Spleen (tissue), 11 donors: ENCODE measurements around the gene ATP13A1. TPM values are rescaled to one million over a fixed set of nuclear protein-coding genes. Genes with fewer than 3 reads are reported as not detected.
"Not testable (repeated sequence)": the region's sequence is repeated elsewhere in the genome, so short reads cannot be mapped to it uniquely, and the experiment has no call there.

ENCODE experiments used
- DNase-seq: peaks from one replicate; pipeline ENCODE4 v3.0.0-alpha.2; 2020
- H3K27ac ChIP-seq, 8 donors: fragments of 200-600 bp; sonication (generic) in 7 of 8; 1 replicate in 4 of 8; 2 replicates in 4 of 8; pipeline versions ENCODE4 v1.5.0 to v1.8.0; 2016 to 2021; ENCODE audit warnings: inconsistent platforms in 4 of 8, mild to moderate bottlenecking in 4 of 8, moderate library complexity in 1 of 8
- H3K27me3 ChIP-seq, 7 donors: fragments of 200-600 bp; sonication (generic) in 6 of 7; replicated peaks in 1 of 7; 1 replicate in 4 of 7; 2 replicates in 3 of 7; pipeline versions ENCODE4 v1.5.0 to v1.8.0; 2016 to 2021; ENCODE audit warnings: inconsistent platforms in 3 of 7, mild to moderate bottlenecking in 1 of 7
- H3K36me3 ChIP-seq, 6 donors: fragments of 200-600 bp; sonication (generic) in 5 of 6; 1 replicate in 4 of 6; 2 replicates in 2 of 6; pipeline versions ENCODE4 v1.5.0 to v1.8.0; 2016 to 2021; ENCODE audit warnings: inconsistent platforms in 2 of 6
- H3K4me1 ChIP-seq, 6 donors: fragments of 200-600 bp; sonication (generic) in 5 of 6; 1 replicate in 3 of 6; 2 replicates in 3 of 6; pipeline versions ENCODE4 v1.5.0 to v1.8.0; 2016 to 2021; ENCODE audit warnings: inconsistent platforms in 3 of 6
- H3K4me3 ChIP-seq, 8 donors: fragments of 200-600 bp; sonication (generic) in 7 of 8; 1 replicate in 4 of 8; 2 replicates in 4 of 8; pipeline versions ENCODE4 v1.5.0 to v1.8.0; 2016 to 2021; ENCODE audit warnings: inconsistent platforms in 4 of 8, mild to moderate bottlenecking in 4 of 8, moderate library complexity in 2 of 8
- H3K9me3 ChIP-seq, 8 donors: fragments of 200-600 bp; sonication (generic) in 7 of 8; 1 replicate in 4 of 8; 2 replicates in 4 of 8; pipeline versions ENCODE4 v1.5.0 to v1.8.0; 2016 to 2021; ENCODE audit warnings: inconsistent platforms in 4 of 8
- POLR2A ChIP-seq, 3 donors: fragments of 450-650 bp; IDR thresholded peaks; one replicate each; pipeline ENCODE4 v1.5.1; 2017; ENCODE audit warnings: antibody characterized with exemption in 3 of 3, mild to moderate bottlenecking in 1 of 3
- POLR2AphosphoS5 ChIP-seq, 3 donors: sonication (generic); formaldehyde crosslinking; IDR thresholded peaks; one replicate each; pipeline ENCODE4 v1.5.1; 2017; ENCODE audit warnings: antibody characterized with exemption in 3 of 3
- WGBS, 5 donors: extraction: QIAGEN DNeasy Blood & Tissue Kit in 3 of 5; methylation state at CpG; one replicate each; pipeline versions ENCODE4 v1.1.5 to v1.1.7; 2013 to 2018; 5-methylcytosine and 5-hydroxymethylcytosine counted together
- intact Hi-C: fragments of 100-400 bp; cut with DNase I; formaldehyde crosslinking; loops from one replicate; pipeline ENCODE4 v1.15.0; 2023; ENCODE audit warnings: low total_unique reads
- polyA plus RNA-seq, 3 donors: library from polyadenylated mRNA; stranded (reverse); fragments of 200-250 nt; gene quantifications; one replicate each; pipeline ENCODE4 v1.2.1, GENCODE V29; 2013
- total RNA-seq, 7 donors: library from RNA; depleted of rRNA in 3 of 7; stranded (reverse); fragments of >200 nt in 3 of 7; fragmentation: NEBNext Ultra II Directional in 4 of 7; extraction: Animal tissue kit (Norgen Biotek cat#: 25700) in 4 of 7; gene quantifications; one replicate each; pipeline versions ENCODE4 v1.1.0 to v1.2.1, GENCODE V29; 2016 to 2021
- TF ChIP-seq, protein P1 (sequence below), 11 experiments: fragments of 200-600 bp in 7 of 11; fragments of 450-650 bp in 4 of 11; sonication (generic) in 4 of 11; IDR thresholded peaks in 8 of 11; conservative IDR thresholded peaks in 3 of 11; 1 replicate in 7 of 11; 2 replicates in 4 of 11; pipeline versions ENCODE4 v1.4.0 to v1.8.0; 2016 to 2021; ENCODE audit warnings: antibody characterized with exemption in 11 of 11, inconsistent platforms in 4 of 11, mild to moderate bottlenecking in 1 of 11
- donor health status: healthy with polysubstance abuse.
- donor health status: DM: no; HTN: no; CAD: no; lungs with moderate emphysema.
- donor health status: DM: no; HTN: no; CAD: no.
- donor health status: Bipolar disorder and iron deficiency.
- donor health status: healthy.
- donor health status: DM: no; HTN: no; CAD: no.
- donor health status: DM: yes; HTN: yes; CAD: no.

ATP13A1 gene
- total and polyA plus RNA-seq, 10 donors: 39.7 to 301 (median 99.7) TPM

DNA sequence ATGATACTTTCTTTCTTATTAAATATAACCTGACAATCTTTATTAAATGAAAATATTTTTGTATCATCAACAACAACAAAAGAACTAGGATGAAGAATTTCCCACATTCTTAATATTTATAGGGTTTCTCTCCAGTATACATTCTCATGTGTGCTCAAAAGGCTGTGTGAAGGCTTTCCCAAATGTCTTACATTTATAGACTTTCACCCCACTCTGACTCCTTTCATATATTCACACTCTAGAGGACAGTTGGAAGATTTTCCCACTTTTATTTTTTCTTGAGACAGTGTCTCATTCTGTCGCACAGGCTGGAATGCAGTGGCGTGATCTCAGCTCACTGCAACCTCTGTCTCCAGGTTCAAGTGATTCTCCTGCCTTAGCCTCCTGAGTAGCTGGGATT lies 47.0 kb upstream of the ATP13A1 start:
- Histone ChIP-seq H3K4me3 (no peak overlapping the region), H3K36me3 (peaks cover 20 to 76% (median 48%) of the 10 kb centered on the region in 6 donors), H3K27me3 (no peaks in the 10 kb centered on the region), H3K27ac (no peak overlapping the region), H3K9me3 (peaks cover 72 to 100% (median 100%) of the 10 kb centered on the region in 8 donors), H3K4me1 (no peaks in the 10 kb centered on the region)
- intact Hi-C loops: no loop called here
- 96 to 100% (median 100%) methylated on average over 2 of the region's 2 CpGs for WGBS, 5 donors
- TF ChIP-seq POLR2A (IDR thresholded peaks at IDR 0.05): no peak
- TF ChIP-seq POLR2AphosphoS5 (IDR thresholded peaks at IDR 0.05): no peak
- TF ChIP-seq, protein P1, sequence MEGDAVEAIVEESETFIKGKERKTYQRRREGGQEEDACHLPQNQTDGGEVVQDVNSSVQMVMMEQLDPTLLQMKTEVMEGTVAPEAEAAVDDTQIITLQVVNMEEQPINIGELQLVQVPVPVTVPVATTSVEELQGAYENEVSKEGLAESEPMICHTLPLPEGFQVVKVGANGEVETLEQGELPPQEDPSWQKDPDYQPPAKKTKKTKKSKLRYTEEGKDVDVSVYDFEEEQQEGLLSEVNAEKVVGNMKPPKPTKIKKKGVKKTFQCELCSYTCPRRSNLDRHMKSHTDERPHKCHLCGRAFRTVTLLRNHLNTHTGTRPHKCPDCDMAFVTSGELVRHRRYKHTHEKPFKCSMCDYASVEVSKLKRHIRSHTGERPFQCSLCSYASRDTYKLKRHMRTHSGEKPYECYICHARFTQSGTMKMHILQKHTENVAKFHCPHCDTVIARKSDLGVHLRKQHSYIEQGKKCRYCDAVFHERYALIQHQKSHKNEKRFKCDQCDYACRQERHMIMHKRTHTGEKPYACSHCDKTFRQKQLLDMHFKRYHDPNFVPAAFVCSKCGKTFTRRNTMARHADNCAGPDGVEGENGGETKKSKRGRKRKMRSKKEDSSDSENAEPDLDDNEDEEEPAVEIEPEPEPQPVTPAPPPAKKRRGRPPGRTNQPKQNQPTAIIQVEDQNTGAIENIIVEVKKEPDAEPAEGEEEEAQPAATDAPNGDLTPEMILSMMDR (IDR thresholded peaks at IDR 0.05 in 8 of 11, conservative IDR thresholded peaks at IDR 0.05 in 3 of 11): no peak
- no peak for DNase-seq

DNA sequence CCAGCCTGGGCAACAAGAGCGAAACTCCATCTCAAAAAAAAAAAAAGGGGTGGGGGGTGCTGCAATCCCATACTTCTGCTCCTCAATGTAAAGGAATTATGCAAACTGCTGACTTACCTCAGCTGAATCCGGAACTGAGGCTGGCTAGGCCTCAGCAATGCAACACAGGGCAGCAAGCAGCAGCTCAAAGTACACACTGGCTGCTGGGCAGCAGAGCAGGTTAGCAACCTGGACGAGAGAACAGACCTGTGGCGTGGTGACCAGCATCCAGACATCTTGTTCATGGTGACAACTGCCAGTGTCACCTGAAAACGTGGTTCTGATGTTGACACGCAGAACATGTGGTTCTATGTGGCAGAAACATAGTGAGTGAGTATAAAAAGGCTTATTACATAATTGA lies 41.4 kb upstream of the ATP13A1 start:
- Histone ChIP-seq H3K27ac (no peak overlapping the region), H3K9me3 (peaks cover 21 to 100% (median 99%) of the 10 kb centered on the region in 8 donors), H3K4me3 (no peak overlapping the region), H3K36me3 (peaks cover 3 to 62% (median 7%) of the 10 kb centered on the region in 6 donors), H3K4me1 (no peaks in the 10 kb centered on the region), H3K27me3 (no peaks in the 10 kb centered on the region)
- TF ChIP-seq, protein P1 (IDR thresholded peaks at IDR 0.05 in 8 of 11, conservative IDR thresholded peaks at IDR 0.05 in 3 of 11): no peak
- no peak for TF ChIP-seq POLR2A (IDR thresholded peaks at IDR 0.05)
- no peak for TF ChIP-seq POLR2AphosphoS5 (IDR thresholded peaks at IDR 0.05)
- intact Hi-C loops: no loop called here
- DNase-seq: no peak
- WGBS, 5 donors: 81 to 91% (median 89%) methylated on average over 5 to 6 of the region's 6 CpGs

DNA sequence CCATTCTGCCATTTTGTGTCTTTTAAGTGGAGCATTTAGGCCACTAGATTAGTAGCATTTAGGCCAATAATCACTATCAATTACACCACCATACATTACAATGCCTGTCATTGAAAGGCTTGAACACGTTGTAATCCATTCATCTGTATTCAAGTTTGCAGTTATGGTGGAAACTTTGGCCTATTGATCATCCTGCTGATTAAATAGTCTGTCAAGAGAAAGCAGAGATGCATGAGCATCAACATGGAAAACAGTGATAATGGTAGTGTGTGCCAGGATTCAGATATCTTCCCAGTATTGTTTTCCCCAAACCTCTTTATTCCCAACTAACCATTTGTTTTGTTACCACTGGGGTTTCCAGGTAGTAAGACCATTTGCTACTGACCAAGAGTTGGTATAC lies 37.0 kb upstream of the ATP13A1 start:
- H3K4me1 ChIP-seq, H3K4me3 ChIP-seq, intact Hi-C loops, H3K27me3 ChIP-seq, H3K27ac ChIP-seq, DNase-seq: not testable (repeated sequence)
- 95 to 97% (median 96%) methylated on average over 1 of the region's 1 CpG for WGBS, 5 donors
- peaks cover 0 to 46% (median 5%) of the 10 kb centered on the region in 6 donors for H3K36me3 ChIP-seq
- H3K9me3 ChIP-seq: peaks cover 0 to 100% (median 92%) of the 10 kb centered on the region in 8 donors

DNA sequence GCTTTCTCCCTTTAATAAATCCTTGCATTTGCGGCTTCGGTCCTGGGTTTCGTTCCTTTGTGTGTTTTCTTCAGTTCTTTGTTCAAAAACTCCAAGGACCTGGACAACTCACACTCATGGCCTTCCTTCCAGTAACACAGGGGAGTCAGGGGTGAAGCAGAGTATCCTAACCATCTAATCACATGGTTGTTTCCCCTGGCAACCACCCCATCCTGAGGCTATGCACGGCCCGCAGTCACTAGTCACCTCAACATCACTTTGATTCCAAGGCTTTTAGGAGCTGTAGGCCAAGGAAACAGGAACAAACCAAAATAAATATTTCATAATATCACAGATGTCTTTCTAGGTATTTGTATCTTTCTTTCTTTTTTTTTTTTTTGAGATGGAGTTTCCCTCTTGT lies 34.1 kb upstream of the ATP13A1 start:
- peaks cover 0 to 96% (median 77%) of the 10 kb centered on the region in 8 donors for H3K9me3 ChIP-seq
- H3K27ac ChIP-seq: no peak overlapping the region
- H3K27me3 ChIP-seq: no peaks in the 10 kb centered on the region
- 89 to 94% (median 92%) methylated on average over 5 of the region's 5 CpGs for WGBS, 5 donors
- H3K4me3 ChIP-seq: no peak overlapping the region
- peaks cover 0 to 20% (median 0%) of the 10 kb centered on the region in 6 donors for H3K36me3 ChIP-seq
- TF ChIP-seq, protein P1 (IDR thresholded peaks at IDR 0.05 in 8 of 11, conservative IDR thresholded peaks at IDR 0.05 in 3 of 11): no peak
- TF ChIP-seq POLR2AphosphoS5 (IDR thresholded peaks at IDR 0.05): no peak
- TF ChIP-seq POLR2A (IDR thresholded peaks at IDR 0.05): no peak
- H3K4me1 ChIP-seq: no peaks in the 10 kb centered on the region
- intact Hi-C loops: no loop called here
- DNase-seq: no peak

DNA sequence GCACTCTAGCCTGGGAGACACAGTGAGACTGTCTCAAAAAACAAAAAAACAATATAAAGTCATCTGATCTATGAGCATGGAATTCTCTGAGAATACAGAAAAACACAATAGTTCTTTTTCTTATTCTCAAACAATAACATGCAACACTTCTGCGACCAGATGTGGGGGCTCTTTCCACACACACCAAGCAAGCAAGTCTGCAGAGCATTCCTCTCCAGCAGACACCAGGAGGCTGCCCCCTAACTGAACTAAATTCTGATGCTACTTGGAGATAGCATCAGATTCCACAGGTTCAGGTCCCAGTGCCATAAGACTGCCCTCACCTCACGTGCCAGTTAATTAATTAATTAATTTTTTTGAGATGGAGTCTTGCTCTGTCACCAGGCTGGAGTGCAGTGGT lies 32.9 kb upstream of the ATP13A1 start:
- H3K4me1 ChIP-seq: no peaks in the 10 kb centered on the region
- H3K9me3 ChIP-seq: peaks cover 0 to 94% (median 68%) of the 10 kb centered on the region in 8 donors
- intact Hi-C loops: no loop called here
- no peak for TF ChIP-seq POLR2AphosphoS5 (IDR thresholded peaks at IDR 0.05)
- TF ChIP-seq, protein P1 (IDR thresholded peaks at IDR 0.05 in 8 of 11, conservative IDR thresholded peaks at IDR 0.05 in 3 of 11): no peak
- no peak for TF ChIP-seq POLR2A (IDR thresholded peaks at IDR 0.05)
- no peak overlapping the region for H3K4me3 ChIP-seq
- no peak overlapping the region for H3K27ac ChIP-seq
- 69 to 86% (median 82%) methylated on average over 2 of the region's 2 CpGs for WGBS, 5 donors
- H3K27me3 ChIP-seq: no peaks in the 10 kb centered on the region
- DNase-seq: no peak
- peaks cover 0 to 11% (median 0%) of the 10 kb centered on the region in 6 donors for H3K36me3 ChIP-seq
